Ramos (cell line): ENCODE data around the gene PDXP.

Source experiments
- in situ Hi-C: fragments of 300-500 bp; cut with MboI; formaldehyde crosslinking; loops from one replicate; pipeline ENCODE4 v1.14.3; 2022; ENCODE audit warnings: low sequenced_read_pairs; ENCODE audit not compliant: unreplicated experiment

Gene PDXP

DNA sequence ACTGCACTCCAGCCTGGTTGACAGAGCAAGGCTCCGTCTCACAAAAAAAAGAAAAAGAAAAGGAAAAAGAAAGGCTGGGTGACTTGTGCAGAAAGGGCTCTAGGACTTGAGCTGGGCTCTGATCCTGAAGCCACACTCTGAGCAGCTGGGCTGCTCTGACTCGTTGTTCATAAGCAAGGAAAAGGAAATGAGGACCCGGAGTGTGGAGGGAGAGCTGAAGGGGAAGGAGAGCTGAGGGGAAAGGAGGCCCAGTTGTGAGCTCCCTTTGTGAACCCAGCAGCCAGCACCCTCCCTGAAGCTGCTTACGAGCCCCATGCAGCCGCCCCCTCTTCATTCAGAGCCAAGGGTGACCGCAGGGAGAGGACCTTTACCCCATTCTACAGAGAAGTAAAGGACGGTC is 31.4 kb upstream of the PDXP start:
- in situ Hi-C loops = no loop called here

DNA sequence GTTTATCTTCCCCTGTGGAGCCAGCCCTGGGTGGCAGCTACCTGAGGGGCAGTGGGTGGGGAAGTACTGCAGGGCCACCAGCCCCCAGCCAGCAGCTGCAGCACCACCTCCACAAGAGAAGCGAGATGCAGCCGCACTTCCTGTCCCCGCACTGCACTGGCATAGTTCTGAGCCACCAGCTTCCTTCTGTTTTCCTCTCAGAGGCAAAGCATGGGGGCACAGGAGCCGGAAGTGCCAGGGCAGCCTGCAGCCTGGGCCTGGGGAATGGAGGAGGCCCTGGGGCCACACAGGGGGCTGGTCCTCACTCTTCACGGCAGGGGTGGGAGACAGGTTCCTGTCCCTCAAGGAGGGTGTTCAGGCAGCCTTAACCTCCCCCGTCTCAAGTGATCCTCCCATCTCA is 31.0 kb upstream of the PDXP start:
- in situ Hi-C loops = no loop called here

DNA sequence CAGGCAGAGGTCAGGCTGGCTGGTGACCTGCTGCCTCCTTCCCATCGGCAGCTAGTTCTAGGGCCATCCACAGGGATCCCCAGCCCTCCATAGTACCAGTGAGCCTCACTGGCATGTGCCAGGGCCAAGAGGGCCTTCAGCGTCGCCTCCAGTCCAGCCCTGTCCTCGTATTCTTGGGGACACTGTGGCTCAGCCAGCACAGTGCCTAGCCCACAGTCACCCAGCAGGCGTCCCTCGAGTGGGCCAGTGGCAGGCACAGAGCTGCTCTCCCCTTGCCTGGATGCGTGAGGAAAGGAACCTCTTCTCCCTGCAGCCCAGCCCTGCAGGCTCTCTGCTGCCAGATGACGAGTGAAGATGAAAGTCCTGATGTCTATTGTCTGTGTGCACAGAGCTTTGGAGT is 29.7 kb upstream of the PDXP start:
- in situ Hi-C loops = no loop called here

DNA sequence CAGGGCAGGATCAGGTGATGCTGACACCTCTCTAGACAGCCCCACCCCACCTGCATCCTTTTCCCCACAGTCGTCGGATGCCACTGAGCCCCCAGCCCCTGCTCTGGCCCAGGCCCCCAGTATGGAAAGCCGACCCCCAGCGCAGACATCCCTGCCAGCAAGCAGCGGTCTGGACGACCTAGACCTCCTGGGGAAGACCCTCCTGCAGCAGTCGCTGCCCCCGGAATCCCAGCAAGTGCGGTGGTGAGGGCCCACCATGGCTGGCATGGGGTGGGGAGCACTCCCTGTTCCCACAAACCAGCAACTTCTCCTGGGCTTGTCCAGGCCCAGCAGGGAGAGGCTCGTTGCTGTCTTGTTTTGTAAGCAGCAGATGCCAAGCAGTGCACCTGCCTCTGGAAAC is 28.6 kb upstream of the PDXP start:
- in situ Hi-C loops = no loop called here

DNA sequence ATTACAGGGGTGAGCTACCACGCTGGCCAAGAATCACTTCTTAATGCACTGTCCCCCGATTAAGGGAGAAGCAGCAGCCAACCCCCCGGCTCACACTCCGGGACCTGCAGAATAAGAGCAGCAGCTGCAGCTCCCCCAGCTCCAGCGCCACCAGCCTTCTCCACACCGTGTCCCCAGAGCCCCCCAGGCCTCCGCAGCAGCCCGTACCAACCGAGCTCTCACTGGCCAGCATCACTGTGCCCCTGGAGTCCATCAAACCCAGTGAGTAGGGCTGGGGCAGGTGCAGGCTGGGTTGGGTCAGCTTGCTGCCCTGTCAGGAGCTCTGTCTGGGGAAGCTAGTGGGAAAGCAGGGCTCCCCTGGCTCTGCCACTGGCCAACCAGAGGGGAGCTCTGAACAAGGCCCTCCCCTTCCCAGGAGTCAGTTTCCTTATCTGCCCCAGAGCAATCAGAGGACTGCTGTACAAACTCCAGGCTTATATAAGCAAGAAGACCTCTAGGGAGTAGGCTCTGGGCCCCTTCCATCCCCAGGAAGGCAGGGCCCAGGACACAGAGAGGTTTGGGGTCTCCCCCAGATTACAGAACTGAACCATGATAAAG is 27.6 kb upstream of the PDXP start:
- in situ Hi-C loops = no loop called here

DNA sequence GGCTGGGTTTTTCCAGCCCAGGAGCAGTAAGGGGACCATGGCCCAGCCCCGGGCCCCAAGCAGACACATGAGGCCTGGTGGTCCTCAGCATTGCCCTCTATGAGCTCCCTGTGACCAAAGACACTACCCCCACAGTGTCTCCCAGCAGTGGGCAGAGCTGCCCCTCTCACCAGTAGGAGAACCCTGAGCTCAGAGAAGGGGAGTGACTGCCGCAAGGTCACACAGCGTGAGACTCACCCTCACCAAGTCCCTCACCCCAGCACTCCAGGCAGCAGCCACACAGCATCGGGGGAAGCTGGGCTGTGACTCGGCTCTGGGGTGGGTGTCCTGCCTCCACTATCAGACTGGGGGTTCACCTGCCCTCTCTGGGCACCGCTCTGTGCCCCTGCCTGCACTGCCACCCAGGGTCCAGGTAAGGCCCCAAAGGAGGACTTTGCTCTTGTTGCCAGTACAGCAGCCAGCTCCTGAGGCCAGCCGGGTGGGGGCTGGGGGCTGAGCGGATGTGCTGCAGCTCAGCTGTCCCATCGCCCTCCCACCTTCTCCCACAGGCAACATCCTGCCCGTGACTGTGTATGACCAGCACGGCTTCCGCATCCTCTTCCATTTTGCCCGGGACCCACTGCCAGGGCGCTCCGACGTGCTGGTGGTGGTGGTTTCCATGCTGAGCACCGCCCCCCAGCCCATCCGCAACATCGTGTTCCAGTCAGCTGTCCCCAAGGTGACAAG is 26.9 kb upstream of the PDXP start:
- in situ Hi-C loops = no loop called here

DNA sequence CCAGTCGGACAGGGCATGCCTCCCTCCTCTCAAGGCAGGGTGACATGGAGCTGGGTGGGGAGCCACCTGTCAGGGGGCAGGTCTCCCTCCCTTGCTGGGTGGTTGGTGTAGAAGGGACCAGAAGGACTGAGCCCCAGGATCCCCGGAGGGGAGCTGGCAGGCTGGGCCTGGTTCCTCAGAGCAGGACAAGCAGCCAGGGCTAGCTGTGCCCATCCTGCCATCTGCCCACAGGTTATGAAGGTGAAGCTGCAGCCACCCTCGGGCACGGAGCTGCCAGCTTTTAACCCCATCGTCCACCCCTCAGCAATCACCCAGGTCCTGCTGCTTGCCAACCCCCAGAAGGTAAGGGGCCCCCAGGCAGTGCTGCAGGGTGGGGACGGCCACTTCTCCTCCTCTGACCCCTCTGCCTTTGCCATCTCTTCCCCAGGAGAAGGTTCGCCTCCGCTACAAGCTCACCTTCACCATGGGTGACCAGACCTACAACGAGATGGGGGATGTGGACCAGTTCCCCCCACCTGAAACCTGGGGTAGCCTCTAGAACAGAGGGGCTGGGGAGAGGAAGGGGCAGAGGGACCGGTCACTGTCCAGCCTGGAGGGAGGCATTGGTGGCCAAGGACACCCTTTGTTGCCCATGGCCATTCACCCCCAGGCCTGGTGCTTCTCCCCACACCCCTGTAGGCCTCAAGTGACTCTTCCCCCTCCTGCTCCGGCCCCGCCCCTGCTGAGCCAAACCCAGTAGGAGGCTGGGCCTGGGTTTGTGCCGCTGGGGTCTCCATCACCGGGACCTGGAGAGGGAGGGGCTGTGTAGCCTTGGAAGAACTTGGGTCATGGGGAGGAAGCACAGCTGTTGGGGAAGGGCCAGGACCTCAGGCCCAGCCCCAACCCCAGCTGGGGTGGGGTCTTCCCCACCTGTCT is 26.1 kb upstream of the PDXP start:
- in situ Hi-C loops = no loop called here

DNA sequence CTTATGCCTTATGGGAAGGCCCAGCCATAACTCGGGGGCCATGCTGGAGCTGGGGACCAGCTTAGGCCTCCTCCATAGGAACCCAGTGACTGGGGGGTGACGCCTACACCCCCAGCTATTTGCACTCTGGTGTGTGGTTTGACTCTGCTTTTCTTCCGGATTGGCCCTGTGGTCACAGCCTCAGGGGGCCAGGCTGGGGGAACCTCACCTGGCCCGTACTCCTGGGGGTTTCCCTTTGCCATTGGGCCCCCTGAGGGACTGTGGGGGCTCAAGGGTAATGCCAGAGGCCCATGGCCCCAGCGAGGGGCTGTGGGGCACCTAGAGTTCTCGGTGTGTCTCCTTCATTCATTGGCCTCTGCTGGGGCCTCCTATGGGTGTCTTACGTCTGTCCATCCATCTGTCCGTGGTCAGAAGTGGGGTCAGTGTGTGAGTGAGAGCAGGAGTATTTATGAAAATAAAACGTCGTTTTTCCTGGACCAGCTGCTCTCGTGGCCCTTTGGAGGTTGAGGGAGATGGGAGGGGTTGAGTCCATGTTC is 25.4 kb upstream of the PDXP start:
- in situ Hi-C loops = no loop called here

DNA sequence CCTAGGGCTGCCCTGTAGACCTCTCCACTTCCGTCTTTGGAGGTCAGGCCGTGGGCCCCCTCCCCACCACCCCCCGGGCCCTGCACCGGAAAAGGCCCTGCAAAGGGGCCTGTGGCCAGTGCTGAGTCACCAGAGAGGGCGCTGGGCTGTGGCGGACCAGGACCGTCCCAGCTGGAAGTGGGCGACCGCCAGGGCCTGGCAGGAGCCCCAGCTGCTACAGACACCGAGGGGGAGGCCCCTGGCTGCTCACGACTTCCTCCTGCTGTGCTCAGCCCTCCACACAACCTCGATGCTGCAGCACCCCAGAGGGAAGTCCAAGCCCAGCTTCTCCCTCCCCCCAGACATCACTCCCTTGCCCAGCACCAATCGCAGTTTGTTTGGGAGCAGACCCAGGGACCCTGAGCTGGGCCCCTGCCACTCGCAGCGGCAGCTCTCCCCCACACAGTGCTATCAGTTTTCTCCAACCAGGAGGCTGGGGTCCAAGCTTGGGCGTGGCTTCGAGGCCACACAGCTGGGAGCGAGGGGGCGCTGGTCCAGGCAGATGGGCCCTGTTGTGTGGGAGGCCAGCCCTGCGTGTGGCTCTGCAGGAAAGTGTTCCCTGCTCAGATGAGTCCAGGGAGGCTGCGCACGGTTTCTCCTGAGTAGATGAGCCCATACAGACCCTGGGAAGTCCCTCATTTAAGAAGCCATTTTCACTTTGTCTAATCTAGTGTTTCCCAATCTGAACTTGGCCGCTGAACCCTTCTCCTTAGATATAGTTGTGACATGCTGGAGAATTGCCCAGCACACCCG is 24.7 kb upstream of the PDXP start:
- in situ Hi-C loops = no loop called here

DNA sequence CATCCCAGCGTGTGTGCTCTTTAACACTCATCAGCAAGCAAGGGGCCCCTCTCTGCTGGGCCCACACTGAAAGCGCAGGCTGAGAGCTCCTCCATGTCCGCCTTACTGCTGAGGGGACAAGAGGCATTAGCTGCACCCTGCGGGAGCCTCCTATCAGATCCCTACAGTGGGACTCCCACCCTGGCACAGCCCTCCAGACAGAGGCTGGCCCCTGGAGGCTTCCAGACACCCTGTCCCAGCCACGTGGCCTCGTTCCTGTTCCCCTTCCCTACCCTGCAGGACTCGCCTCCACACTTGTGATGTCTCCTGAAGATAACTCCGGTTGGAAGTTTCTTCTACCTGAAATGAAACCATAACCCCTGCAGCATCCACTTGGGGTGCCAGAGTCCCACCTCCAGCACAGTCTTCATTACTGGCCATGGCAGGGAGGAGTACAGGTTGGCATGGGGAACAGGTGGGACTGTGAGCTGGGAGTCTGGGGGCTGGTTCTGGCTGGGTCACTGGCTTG is 24.1 kb upstream of the PDXP start:
- in situ Hi-C loops = no loop called here

DNA sequence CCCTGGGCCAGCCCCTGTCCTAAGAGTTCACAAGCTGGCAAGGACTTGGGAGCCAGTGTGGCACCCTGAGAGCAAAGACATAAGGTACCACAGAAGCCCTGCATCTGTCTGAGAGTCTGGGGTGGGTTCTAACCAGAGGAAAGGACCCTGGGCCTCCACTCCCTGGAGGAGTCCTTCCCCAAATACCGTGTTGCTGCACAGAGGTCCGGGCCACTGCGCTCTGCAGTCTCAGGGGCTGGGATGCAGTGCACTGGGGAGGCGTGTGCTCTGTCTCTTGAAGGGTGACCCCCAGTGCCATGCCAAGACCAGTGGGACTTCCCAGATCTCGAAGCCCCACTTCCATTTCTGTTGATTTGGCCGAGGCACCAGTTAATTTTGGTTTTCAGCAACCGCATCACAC is 23.4 kb upstream of the PDXP start:
- in situ Hi-C loops = no loop called here

DNA sequence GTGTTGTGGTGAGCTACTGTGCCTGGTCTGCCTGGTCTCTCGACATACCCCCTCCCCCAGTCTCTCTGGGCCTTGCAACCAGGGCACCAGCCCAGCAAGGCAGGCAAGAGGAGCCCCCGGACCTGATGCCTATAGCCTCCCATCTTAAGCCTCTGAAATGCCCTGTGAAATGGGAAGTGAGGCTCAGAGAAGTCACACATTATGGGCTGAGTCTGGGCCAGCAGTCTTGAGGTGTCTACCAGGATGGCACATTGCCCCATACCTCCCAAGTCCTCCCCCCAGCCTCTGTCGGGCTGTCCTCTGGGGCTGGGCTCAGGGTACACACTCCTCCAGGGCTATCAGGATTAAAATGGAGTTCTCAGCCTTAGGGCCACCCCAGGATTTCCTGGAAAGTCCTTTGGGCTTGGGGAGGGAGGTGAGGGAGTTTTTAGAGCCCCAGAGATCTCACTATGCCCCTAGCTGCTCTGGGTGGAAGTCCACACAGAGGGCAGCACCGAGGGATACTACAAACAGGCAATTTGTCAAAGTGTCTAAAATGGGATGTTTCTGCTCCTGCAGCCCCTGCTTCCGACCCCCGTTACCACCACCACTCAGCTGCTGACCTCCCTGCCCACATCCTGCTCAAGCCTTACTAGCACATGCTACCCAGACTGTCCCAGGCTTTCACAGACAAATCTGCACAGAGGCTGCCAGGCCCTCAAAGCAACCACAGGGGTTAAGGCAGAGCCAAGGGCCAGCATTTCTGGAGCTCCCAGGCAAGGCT is 22.2 kb upstream of the PDXP start:
- in situ Hi-C loops = no loop called here

DNA sequence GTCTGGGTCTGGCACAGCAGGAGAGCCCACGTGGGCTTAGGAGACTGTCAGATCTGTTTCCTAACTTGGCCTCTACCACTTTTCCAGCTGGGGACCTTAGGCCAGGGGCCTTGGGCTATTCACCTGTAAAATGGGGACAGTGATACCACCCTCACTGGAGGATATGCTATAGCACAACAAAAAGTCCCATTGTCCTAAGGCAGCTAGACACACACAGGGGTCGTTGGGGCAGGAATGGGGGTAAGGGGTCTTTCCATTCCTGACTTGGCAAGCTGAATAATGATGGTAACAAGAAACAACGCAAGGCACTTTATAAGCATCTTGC is 21.6 kb upstream of the PDXP start:
- in situ Hi-C loops = no loop called here

DNA sequence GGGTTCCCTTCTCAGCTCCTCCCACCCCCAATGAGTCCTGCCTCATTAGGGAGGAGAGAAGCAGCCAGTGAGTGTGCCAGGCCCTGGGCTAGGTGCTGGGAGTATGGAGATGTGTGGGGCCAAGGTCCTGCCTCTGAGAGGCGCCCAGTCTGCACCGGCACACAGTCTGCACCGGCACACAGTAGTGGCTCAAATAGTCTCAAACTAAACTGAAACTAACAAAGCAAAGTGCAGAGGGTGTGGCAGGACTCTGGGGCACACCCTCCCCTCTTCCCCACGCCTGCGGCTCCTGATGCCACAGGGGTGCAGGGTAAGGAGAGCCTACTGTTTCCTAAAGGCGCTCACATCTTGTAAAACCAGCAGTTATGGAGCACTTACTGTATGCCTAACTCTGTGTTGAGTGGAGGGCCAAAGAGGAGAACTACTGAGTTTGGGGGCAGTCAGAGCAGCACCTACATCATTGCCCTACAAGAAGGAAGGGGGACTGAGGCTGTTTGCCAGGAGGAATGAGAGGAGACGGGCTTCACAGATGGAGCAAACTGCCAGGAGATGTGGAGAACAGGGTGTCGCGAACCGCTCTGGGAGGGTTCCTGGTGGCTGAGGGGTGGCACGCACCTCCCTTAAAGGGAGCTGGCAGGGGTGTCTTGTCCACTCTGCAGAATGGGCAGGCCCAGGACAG is 20.0 kb upstream of the PDXP start:
- in situ Hi-C loops = no loop called here

DNA sequence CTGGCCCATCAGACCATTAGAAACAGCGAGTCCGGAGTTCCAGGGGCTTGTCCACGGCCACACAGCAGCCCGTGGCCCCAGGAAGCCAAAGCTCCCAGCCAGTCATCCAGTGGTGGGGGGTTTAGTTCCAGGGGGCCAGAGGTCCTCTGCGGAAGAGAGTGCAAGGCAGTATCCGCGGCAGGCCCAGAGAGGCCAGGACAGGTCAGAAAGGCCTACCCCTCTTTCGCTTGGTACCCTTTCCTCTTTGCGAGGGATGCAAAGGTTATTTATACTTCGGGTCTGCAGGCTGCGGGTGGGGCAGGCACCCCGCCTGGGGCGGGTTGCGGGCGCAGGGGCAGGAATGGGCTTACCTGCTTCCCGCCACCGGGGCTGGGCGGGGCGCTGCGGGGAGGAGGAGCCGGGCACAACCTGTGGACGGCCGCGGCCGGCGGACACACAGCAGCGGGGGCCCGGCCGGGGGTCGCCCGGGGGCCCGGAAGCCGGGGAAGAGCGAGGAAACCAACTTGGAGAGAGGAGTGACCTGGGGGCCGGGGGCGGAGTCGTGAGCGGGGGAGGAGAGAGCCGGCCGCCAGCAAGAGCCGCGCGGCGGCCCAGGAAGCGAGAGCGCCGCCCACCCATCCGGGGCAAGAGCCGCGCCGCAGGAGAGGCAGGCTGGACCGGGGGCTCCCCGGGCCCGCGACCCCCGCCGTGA is 19.3 kb upstream of the PDXP start, which contains the start of gene SH3BP1:
TSS of gene SH3BP1 (plus strand) at position 600 of the 691 bp plus-strand sequence. CDS start 119 bp downstream, outside the sequence.
- in situ Hi-C loops = no loop called here

DNA sequence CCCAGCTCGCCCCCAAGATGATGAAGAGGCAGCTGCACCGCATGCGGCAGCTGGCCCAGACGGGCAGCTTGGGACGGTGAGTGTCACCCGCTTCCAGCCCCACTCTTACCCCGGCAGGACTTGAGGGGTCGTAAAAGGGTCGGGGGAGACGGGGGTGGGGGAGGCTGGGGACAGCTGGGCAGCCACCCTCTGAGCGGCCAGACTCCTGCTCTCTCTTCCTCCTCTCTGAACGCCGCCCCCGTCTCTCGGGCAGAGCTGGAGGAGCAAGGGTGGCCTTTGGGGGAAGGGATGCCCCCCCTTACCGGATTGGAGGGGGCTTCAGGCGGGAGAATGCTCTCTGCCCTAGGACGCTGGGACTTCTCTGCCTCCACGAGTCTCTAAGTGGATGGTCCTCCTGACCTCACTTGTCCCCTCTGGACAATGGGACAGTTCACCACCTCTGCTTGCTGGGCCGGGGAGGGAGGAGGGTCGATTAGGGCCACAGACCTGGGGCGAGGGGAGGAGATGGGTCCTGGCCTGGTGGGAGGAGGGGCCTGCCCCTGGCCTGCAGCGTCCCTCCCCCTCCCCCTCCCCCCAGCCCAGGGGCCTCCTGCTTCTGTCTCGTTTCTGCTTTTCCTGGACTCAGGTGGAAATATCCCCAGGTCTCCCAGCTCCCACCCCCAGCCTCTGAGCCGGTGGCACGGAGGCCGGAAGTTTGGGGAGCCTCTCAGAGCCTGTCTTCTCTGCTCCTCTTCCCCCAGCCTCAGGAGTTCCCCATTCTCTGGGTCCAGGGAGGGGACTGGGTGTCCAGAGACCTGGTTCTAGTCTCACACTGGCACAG is 18.5 kb upstream of the PDXP start:
- in situ Hi-C loops = no loop called here
